ENCODE data around the gene CFAP90.

The CFAP90 gene

GRCh38 chr5:7868427-7868772, 17.5 kb upstream of the CFAP90 start:
- no peak for DNase-seq (ENCODE audit: low read depth, low spot score)

GRCh38 chr5:7867260-7867659, 16.3 kb upstream of the CFAP90 start:
- DNase-seq (ENCODE audit: low read depth, low spot score): no peak

- DNase-seq (ENCODE audit: low read depth, low spot score): no peak
These were observed 15.3 kb upstream of the CFAP90 start for GRCh38 chr5:7866196-7866595.

- DNase-seq (ENCODE audit: low read depth, low spot score): no peak
These were observed 7.1 kb upstream of the CFAP90 start for GRCh38 chr5:7857926-7858632.

- DNase-seq (ENCODE audit: low read depth, low spot score): no peak
These were observed 6.4 kb upstream of the CFAP90 start for GRCh38 chr5:7857361-7857760.

GRCh38 chr5:7856855-7857254, 5.9 kb upstream of the CFAP90 start:
- no peak for DNase-seq (ENCODE audit: low read depth, low spot score)

GRCh38 chr5:7855611-7856010, 4.7 kb upstream of the CFAP90 start:
- DNase-seq (ENCODE audit: low read depth, low spot score): no peak

GRCh38 chr5:7852988-7853387, 2.1 kb upstream of the CFAP90 start:
- DNase-seq (ENCODE audit: low read depth, low spot score): no peak

- no peak for DNase-seq (ENCODE audit: low read depth, low spot score)
These were observed 1.6 kb upstream of the CFAP90 start for GRCh38 chr5:7852542-7852941.

GRCh38 chr5:7851617-7852289, 820 bp upstream of the CFAP90 start:
- DNase-seq (ENCODE audit: low read depth, low spot score): no peak

- no peak for DNase-seq (ENCODE audit: low read depth, low spot score)
These were observed 283 bp upstream of the CFAP90 start for GRCh38 chr5:7851240-7851592.

- no peak for DNase-seq (ENCODE audit: low read depth, low spot score)
These were observed 1.1 kb downstream of the CFAP90 start for GRCh38 chr5:7849681-7850394.

GRCh38 chr5:7848296-7848695, 2.6 kb downstream of the CFAP90 start:
- no peak for DNase-seq (ENCODE audit: low read depth, low spot score)

- no peak for DNase-seq (ENCODE audit: low read depth, low spot score)
These were observed 4.6 kb downstream of the CFAP90 start for GRCh38 chr5:7846327-7846726.

- no peak for DNase-seq (ENCODE audit: low read depth, low spot score)
These were observed 5.4 kb downstream of the CFAP90 start for GRCh38 chr5:7845557-7845956.

GRCh38 chr5:7844901-7845300, 6.0 kb downstream of the CFAP90 start:
- no peak for DNase-seq (ENCODE audit: low read depth, low spot score)

- no peak for DNase-seq (ENCODE audit: low read depth, low spot score)
These were observed 8.4 kb downstream of the CFAP90 start for GRCh38 chr5:7842531-7842930.

GRCh38 chr5:7837403-7837802, 13.5 kb downstream of the CFAP90 start:
- DNase-seq (ENCODE audit: low read depth, low spot score): no peak

- no peak for DNase-seq (ENCODE audit: low read depth, low spot score)
These were observed 16.0 kb downstream of the CFAP90 start for GRCh38 chr5:7834982-7835381.

GRCh38 chr5:7828269-7828668, 22.7 kb downstream of the CFAP90 start:
- DNase-seq (ENCODE audit: low read depth, low spot score): no peak

- DNase-seq (ENCODE audit: low read depth, low spot score): no peak
These were observed 23.3 kb downstream of the CFAP90 start for GRCh38 chr5:7827610-7828009.

- DNase-seq (ENCODE audit: low read depth, low spot score): no peak
These were observed 25.3 kb downstream of the CFAP90 start for GRCh38 chr5:7825630-7826029.

- no peak for DNase-seq (ENCODE audit: low read depth, low spot score)
These were observed 25.9 kb downstream of the CFAP90 start for GRCh38 chr5:7824995-7825394.

Data from activated naive CD8-positive, alpha-beta T cell treated with anti-CD3 and anti-CD28 coated beads, Interleukin-2, amount 50 U/mL, for 16 hours (primary cell).